Stomach (tissue), 19 donors: ENCODE data around the gene GOLPH3. TPM values are rescaled to one million over a fixed set of nuclear protein-coding genes. Genes with fewer than 3 reads are reported as not detected.
"Not testable (repeated sequence)": the region's sequence is repeated elsewhere in the genome, so short reads cannot be mapped to it uniquely, and the experiment has no call there.

Experiments
- DNase-seq, 2 donors: peaks; one replicate each; pipeline versions ENCODE4 v3.0.0 to v3.0.0-alpha.2; 2013 to 2019
- H3K27ac ChIP-seq, 5 donors: fragments of 200-600 bp in 4 of 5; sonication (generic) in 4 of 5; one replicate each; pipeline ENCODE4 v1.5.1; 2013 to 2019; ENCODE audit warnings: mild to moderate bottlenecking in 1 of 5, moderate library complexity in 1 of 5
- H3K27me3 ChIP-seq, 3 donors: fragments of 200-600 bp; sonication (generic); one replicate each; pipeline ENCODE4 v1.5.1; 2017 to 2019; ENCODE audit warnings: mixed run types in 1 of 3
- H3K36me3 ChIP-seq, 4 donors: fragments of 200-600 bp; sonication (generic); 1 replicate in 3 of 4; 2 replicates in 1 of 4; pipeline ENCODE4 v1.5.1; 2016 to 2019
- H3K4me1 ChIP-seq, 4 donors: fragments of 200-600 bp; sonication (generic); one replicate each; pipeline ENCODE4 v1.5.1; 2016 to 2019
- H3K4me3 ChIP-seq, 4 donors: fragments of 200-600 bp; sonication (generic) in 3 of 4; one replicate each; pipeline ENCODE4 v1.5.1; 2016 to 2019; ENCODE audit warnings: mild to moderate bottlenecking in 1 of 4
- H3K9me3 ChIP-seq, 4 donors: fragments of 200-600 bp; sonication (generic); one replicate each; pipeline ENCODE4 v1.5.1; 2016 to 2019
- CTCF ChIP-seq, 7 experiments: fragments of 450-650 bp in 4 of 7; fragments of 200-600 bp in 3 of 7; sonication (generic) in 3 of 7; IDR thresholded peaks; one replicate each; pipeline ENCODE4 v1.5.1; 2016 to 2019; ENCODE audit warnings: antibody characterized with exemption in 7 of 7, control low read depth in 2 of 7, mild to moderate bottlenecking in 1 of 7
- EP300 ChIP-seq: sonication (generic); formaldehyde crosslinking; IDR thresholded peaks from one replicate; pipeline ENCODE4 v1.6.1; 2017; ENCODE audit warnings: antibody characterized with exemption
- POLR2A ChIP-seq, 4 donors: fragments of 450-650 bp; IDR thresholded peaks; one replicate each; pipeline ENCODE4 v1.6.1; 2016; ENCODE audit warnings: antibody characterized with exemption in 4 of 4, control low read depth in 2 of 4, mild to moderate bottlenecking in 1 of 4, moderate library complexity in 1 of 4
- POLR2AphosphoS5 ChIP-seq, 3 donors: sonication (generic); formaldehyde crosslinking; IDR thresholded peaks; one replicate each; pipeline ENCODE4 v1.6.1; 2016; ENCODE audit warnings: antibody characterized with exemption in 3 of 3
- WGBS, 5 donors: extraction: QIAGEN DNeasy Blood & Tissue Kit in 3 of 5; methylation state at CpG; one replicate each; pipeline versions ENCODE4 v1.1.5 to v1.1.7; 2013 to 2018; 5-methylcytosine and 5-hydroxymethylcytosine counted together
- intact Hi-C: fragments of 100-400 bp; cut with DNase I; formaldehyde crosslinking; loops from one replicate; pipeline ENCODE4 v1.15.1; 2023; ENCODE audit warnings: low total_unique reads
- long read RNA-seq, 10 donors: transcript quantifications; one replicate each; lab custom pipeline, GENCODE V29; 2026
- polyA plus RNA-seq, 3 donors: library from polyadenylated mRNA; stranded (reverse); fragments of 200-250 nt; gene quantifications; one replicate each; pipeline ENCODE4 v1.2.3, GENCODE V29; 2013
- total RNA-seq, 5 donors: library from RNA; depleted of rRNA; stranded (reverse); fragments of >200 nt; gene quantifications; one replicate each; pipeline versions ENCODE4 v1.1.0 to v1.2.3, GENCODE V29; 2014 to 2016
- donor health status: healthy with polysubstance abuse.
- donor health status: Bipolar disorder and iron deficiency.
- donor health status: healthy.

GOLPH3 gene
- 100 to 1,000 TPM in 2 of 5 donors, 10 to 100 TPM in 3; 47.8 to 171 (median 94.3) TPM for total RNA-seq
- polyA plus RNA-seq: 10 to 100 TPM; 38.3 to 95.6 (median 50.4) TPM
- long read RNA-seq, donor 1, transcript GOLPH3-201 (4 exons, 2,721 nt): major isoform, 13 of 24 reads
- long read RNA-seq, donor 1, partial matches to known transcripts: 10 of 24 reads
- long read RNA-seq, donor 1, other reads (novel, unspliced or antisense): 0 of 24 reads
- long read RNA-seq, donor 2, transcript GOLPH3-201 (4 exons, 2,721 nt): major isoform, 23 of 24 reads
- long read RNA-seq, donor 2, partial matches to known transcripts: 0 of 24 reads
- long read RNA-seq, donor 2, other reads (novel, unspliced or antisense): 0 of 24 reads
- long read RNA-seq, donor 3, transcript GOLPH3-201 (4 exons, 2,721 nt): major isoform, 17 of 18 reads
- long read RNA-seq, donor 3, partial matches to known transcripts: 0 of 18 reads
- long read RNA-seq, donor 3, other reads (novel, unspliced or antisense): 0 of 18 reads
- long read RNA-seq, donor 4, partial matches to known transcripts: 0 of 1 reads
- long read RNA-seq, donor 4, other reads (novel, unspliced or antisense): 0 of 1 reads
- long read RNA-seq, donor 5, transcript GOLPH3-201 (4 exons, 2,721 nt): major isoform, 34 of 34 reads
- long read RNA-seq, donor 5, partial matches to known transcripts: 0 of 34 reads
- long read RNA-seq, donor 5, other reads (novel, unspliced or antisense): 0 of 34 reads
- long read RNA-seq, donor 6, transcript GOLPH3-201 (4 exons, 2,721 nt): major isoform, 53 of 62 reads
- long read RNA-seq, donor 6, partial matches to known transcripts: 8 of 62 reads
- long read RNA-seq, donor 6, other reads (novel, unspliced or antisense): 0 of 62 reads
- long read RNA-seq, donor 7, transcript GOLPH3-201 (4 exons, 2,721 nt): major isoform, 31 of 31 reads
- long read RNA-seq, donor 7, partial matches to known transcripts: 0 of 31 reads
- long read RNA-seq, donor 7, other reads (novel, unspliced or antisense): 0 of 31 reads
- long read RNA-seq, donor 8, transcript GOLPH3-201 (4 exons, 2,721 nt): major isoform, 34 of 35 reads
- long read RNA-seq, donor 8, partial matches to known transcripts: 0 of 35 reads
- long read RNA-seq, donor 8, other reads (novel, unspliced or antisense): 0 of 35 reads
- long read RNA-seq, donor 9, transcript GOLPH3-201 (4 exons, 2,721 nt): major isoform, 17 of 17 reads
- long read RNA-seq, donor 9, partial matches to known transcripts: 0 of 17 reads
- long read RNA-seq, donor 9, other reads (novel, unspliced or antisense): 0 of 17 reads
- long read RNA-seq, donor 10, transcript GOLPH3-201 (4 exons, 2,721 nt): major isoform, 15 of 15 reads
- long read RNA-seq, donor 10, partial matches to known transcripts: 0 of 15 reads
- long read RNA-seq, donor 10, other reads (novel, unspliced or antisense): 0 of 15 reads

GRCh38 chr5:32174011-32174870 lies at the start of gene GOLPH3:
Gene GOLPH3, minus strand, starts transcription at chr5:32174319. Its CDS starts 285 bp downstream, at chr5:32174034.
- intact Hi-C loops: no loop called here
- 0 to 1% (median 0%) methylated on average over 47 to 85 of the region's 85 CpGs for WGBS, 5 donors
- DNase-seq: peak; percentile 95 to 97
- Histone ChIP-seq H3K27ac (peak within 1 kb of the TSS; percentile 98 to 100 (median 100)), H3K4me1 (peaks cover 25 to 39% (median 33%) of the 10 kb centered on the region in 4 donors), H3K9me3 (no peaks in the 10 kb centered on the region), H3K27me3 (no peaks in the 10 kb centered on the region), H3K4me3 (peak within 1 kb of the TSS; percentile 59 to 95 (median 84)), H3K36me3 (peaks cover 0 to 26% (median 18%) of the 10 kb centered on the region in 4 donors)
- TF ChIP-seq EP300: no peak
- TF ChIP-seq POLR2AphosphoS5 (IDR thresholded peaks at IDR 0.05): peak; percentile 91 to 98 (median 97)
- peak in 1 of 7 experiments; percentile 20 for TF ChIP-seq CTCF (IDR thresholded peaks at IDR 0.05)
- TF ChIP-seq POLR2A (IDR thresholded peaks at IDR 0.05): peak in 2 of 4 donors; percentile 71 to 77

GRCh38 chr5:32222723-32223470 lies 48.8 kb upstream of the GOLPH3 start:
- intact Hi-C loops: no loop called here
- H3K27me3 ChIP-seq: no peaks in the 10 kb centered on the region
- 83 to 91% (median 86%) methylated on average over 4 to 5 of the region's 5 CpGs for WGBS, 5 donors
- no peak for TF ChIP-seq POLR2A (IDR thresholded peaks at IDR 0.05)
- TF ChIP-seq EP300: no peak
- TF ChIP-seq CTCF (IDR thresholded peaks at IDR 0.05): no peak
- DNase-seq: no peak
- H3K27ac ChIP-seq: peak overlapping the region in 1 of 5 donors; percentile 84
- no peaks in the 10 kb centered on the region for H3K9me3 ChIP-seq
- H3K4me3 ChIP-seq: no peak overlapping the region
- no peaks in the 10 kb centered on the region for H3K36me3 ChIP-seq
- peaks cover 0 to 40% (median 15%) of the 10 kb centered on the region in 4 donors for H3K4me1 ChIP-seq

- Histone ChIP-seq H3K4me1 (peaks cover 0 to 17% (median 8%) of the 10 kb centered on the region in 4 donors), H3K27ac (peak overlapping the region in 4 of 5 donors; percentile 0 to 85 (median 57)), H3K4me3 (no peak overlapping the region), H3K9me3 (no peaks in the 10 kb centered on the region), H3K27me3 (no peaks in the 10 kb centered on the region), H3K36me3 (no peaks in the 10 kb centered on the region)
- TF ChIP-seq CTCF (IDR thresholded peaks at IDR 0.05) (no peak), POLR2AphosphoS5 (IDR thresholded peaks at IDR 0.05) (peak; percentile 38 to 87 (median 71)), EP300 (peak; percentile 83)
- WGBS, 5 donors: 39 to 53% (median 50%) methylated on average over 12 of the region's 12 CpGs
- intact Hi-C loops: no loop called here
- peak in 1 of 2 donors; percentile 68 for DNase-seq
These were observed 43.8 kb upstream of the GOLPH3 start for GRCh38 chr5:32217886-32218396.

GRCh38 chr5:32214344-32214743 lies 40.2 kb upstream of the GOLPH3 start:
- DNase-seq, H3K4me3 ChIP-seq, H3K27me3 ChIP-seq, H3K36me3 ChIP-seq, intact Hi-C loops, H3K9me3 ChIP-seq, H3K27ac ChIP-seq: not testable (repeated sequence)
- H3K4me1 ChIP-seq: peaks cover 0 to 26% (median 8%) of the 10 kb centered on the region in 4 donors
- WGBS, 5 donors: 88 to 97% (median 91%) methylated on average over 1 of the region's 1 CpG
